DMS114 treated with DMSO at 0.1 percent for 48 hours (cell line): ENCODE measurements around the gene HM13.
"Not testable (repeated sequence)": the region's sequence is repeated elsewhere in the genome, so short reads cannot be mapped to it uniquely, and the experiment has no call there.

Source experiments
- DNase-seq: peaks from one replicate; lab custom pipeline; 2025; ENCODE audit not compliant: unreplicated experiment; lab: John Stamatoyannopoulos, UW

HM13 gene

DNA sequence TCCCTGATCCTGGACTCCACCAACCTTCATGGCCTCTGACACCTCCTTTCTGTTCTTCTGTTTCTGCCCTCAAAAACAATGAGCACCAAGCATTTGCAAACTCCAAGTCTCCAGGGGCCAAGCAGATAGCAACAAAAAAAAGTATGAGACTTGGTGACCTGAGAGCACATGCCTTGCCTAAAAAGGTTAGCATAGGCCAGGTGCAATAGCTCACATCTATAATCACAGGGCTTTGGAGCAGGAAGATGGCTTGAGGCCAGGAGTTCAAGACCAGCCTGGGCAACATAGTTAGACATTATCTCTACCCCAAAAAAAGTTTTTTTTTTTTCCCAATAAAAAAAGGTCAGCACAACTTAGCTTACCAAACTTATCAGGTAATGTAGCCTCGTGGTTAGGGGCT, 13.7 kb upstream of the HM13 start:
- no peak for DNase-seq

DNA sequence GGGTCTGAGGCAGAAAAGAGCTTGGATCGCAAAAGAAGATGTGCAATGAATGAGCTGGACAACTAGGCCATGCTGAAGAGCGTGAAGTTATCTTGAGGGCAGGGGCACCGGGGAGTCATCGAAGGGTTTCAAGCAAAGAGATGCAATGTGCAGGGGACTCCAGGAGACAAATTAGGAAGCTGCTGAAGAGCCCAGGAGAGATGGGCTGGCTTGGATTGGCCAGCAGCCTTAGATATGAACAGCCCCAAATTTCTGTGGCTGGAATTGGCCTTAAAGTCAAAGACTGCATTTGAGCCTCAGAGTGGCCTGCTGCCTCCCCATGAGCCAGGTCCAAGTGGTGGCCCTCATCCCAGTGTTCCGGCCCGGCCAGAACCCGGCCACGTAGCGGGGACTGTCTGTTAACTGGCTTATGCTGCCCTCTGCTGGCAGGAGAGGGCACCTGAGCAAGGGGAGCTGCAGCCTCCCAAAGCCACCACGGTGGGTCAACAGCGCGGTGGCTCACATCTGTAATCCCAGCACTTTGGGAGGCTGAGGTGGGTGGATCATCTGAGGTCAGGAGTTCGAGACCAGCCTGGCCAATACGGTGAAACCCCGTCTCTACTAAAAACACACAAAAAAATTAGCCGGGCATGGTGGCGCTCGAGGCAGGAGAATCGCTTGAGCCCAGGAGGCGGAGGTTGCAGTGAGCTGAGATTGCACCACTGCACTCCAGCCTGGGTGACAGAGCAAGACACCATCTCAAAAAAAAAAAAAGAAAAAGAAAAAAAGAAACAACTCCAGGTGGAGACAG, 11.2 kb upstream of the HM13 start:
- DNase-seq: peak; percentile 36

- no peak for DNase-seq
Observed at GRCh38 chr20:31505903-31506302, 8.3 kb upstream of the HM13 start.

GRCh38 chr20:31508517-31509244, 5.6 kb upstream of the HM13 start:
- no peak for DNase-seq

GRCh38 chr20:31515072-31515774, 981 bp downstream of the HM13 start:
- no peak for DNase-seq

- no peak for DNase-seq
Observed at GRCh38 chr20:31515775-31516107, 1.5 kb downstream of the HM13 start.

DNA sequence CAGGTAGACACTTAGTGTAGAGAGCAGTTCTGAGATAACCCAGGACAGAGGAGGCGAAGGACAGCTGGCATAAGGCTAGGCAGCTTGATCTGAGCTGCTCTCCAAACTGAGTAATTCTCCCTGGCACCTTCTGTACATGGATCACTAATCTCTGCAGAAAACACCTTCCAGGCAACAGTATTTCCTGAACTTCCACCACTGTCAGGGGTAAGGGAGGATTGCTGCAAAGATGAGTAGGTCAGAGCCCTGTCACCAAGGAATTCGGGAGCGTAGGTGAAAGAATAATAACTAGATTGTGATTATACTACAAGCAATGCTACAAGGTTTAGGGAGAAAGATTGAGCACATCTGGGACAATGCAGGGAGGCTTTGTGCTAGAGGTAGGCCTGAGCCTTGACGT, 1.9 kb downstream of the HM13 start:
- DNase-seq: no peak

DNA sequence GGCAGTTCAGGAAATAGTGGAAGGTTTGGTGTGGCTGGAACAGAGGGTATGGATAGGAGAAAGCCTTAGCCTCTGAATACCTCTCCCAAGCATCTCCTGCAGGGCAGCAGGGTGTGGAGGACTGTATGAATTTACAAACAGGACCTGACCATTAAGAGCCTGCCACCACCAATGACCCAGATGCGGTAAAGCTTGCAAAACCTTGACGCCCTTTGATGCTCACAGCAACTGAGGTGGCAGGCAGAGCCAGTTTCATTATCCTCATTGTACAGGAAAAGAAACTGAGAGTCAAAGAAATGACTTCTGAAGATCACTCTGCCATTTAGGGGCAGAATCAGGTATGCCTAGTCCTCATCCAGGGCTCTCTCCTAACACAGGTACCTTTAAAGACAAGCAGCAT, 2.4 kb downstream of the HM13 start:
- no peak for DNase-seq

- peak; percentile 22 for DNase-seq
Observed at GRCh38 chr20:31517373-31517772, 3.1 kb downstream of the HM13 start.

GRCh38 chr20:31521267-31521666, 7.0 kb downstream of the HM13 start:
- DNase-seq: not testable (repeated sequence)

GRCh38 chr20:31522731-31523130, 8.5 kb downstream of the HM13 start:
- no peak for DNase-seq

DNA sequence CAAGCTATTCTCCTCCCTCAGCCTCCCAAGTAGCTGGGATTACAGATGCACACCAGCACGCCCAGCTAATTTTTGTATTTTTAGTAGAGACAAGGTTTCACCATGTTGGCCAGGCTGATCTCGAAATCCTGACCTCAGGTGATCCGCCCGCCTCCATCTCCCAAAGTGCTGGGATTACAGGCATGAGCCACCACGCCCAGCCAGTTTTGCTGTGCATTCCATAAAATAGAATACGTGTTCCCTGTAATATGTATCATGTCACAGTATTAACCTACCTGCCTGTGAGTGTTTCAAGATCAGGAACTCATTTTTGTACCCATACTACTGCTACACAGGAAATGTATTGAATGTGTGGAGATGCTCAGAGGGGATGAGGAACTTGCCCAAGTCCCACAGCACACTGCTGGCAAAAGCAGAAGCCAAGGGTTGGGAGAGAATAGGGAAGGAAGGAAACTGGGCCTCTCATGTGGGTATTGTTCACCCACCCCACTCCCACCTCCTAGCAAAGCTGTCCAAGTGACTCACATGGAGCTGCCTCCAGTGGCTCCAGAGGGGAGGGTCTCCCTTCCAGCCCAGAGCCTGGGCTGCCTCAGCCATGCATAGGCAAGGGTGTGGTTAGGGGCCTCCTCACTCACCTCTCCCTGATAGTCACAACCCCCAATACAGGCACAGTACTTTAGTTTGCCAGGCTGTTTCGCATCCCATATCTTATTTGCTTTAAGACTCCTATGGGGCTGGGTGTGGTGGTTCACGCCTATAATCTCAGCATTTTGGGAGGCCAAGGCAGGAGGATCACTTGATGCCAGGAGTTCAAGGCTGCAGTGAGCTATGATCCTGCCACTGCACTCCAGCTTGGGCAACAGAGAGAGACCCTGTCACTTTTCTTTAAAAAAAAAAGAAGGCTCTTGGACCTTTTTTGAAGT, 9.4 kb downstream of the HM13 start:
- DNase-seq: no peak

DNA sequence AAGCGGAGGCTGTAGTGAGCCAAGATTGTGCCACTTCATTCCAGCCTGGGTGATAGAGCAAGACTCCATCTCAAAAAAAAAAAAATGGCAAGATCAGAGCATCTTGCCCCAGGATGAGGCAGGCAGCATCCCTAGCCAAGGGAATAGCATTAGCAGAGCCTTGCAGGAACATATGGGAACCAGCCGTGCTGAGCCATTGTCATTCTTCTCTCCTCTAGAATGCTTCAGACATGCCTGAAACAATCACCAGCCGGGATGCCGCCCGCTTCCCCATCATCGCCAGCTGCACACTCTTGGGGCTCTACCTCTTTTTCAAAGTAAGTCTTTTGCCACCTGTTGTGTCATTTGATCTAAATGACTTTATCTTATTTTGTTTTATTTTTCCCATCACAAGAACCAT, 13.0 kb downstream of the HM13 start:
- no peak for DNase-seq

DNA sequence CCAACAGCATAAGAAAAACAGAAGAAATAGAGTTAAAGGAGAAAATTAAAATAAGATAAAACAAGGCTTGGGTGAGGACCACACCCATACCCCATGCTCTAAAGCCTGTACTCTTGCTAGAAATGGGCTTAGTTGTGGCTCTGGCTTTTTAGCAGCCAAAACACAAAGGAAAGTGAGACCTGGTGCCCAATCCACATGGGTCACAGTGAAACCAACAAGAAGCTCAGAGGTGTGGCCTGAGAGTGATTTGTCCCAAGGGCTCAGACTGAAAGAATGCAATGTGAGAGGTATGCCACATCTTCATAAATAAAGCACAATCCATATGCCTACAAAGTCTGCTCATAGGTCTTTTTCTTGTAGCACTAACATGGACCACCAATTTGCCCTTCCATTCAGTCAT, 21.1 kb downstream of the HM13 start:
- no peak for DNase-seq

GRCh38 chr20:31536575-31536974, 22.3 kb downstream of the HM13 start:
- DNase-seq: no peak

GRCh38 chr20:31537116-31537871, 23.1 kb downstream of the HM13 start:
- no peak for DNase-seq

GRCh38 chr20:31537890-31538289, 23.6 kb downstream of the HM13 start:
- DNase-seq: no peak

DNA sequence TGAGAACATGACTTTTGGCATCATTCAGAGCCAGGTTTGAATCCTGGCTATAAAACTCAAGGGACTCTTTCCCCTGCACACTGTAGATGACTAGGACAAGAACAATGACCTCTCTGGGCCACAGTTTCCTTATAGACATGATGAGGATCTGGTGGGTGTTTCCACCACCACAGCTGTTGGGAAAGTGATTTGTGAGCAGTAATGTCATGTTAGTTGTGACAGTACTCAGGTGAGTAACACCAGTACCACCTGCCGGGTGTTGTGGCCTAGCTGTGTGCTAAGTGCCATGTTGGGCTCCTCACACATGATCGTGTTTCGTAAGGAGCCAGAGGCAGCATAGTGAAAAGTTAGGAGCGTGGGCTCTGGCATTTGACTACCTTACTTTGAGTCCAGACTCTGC, 24.1 kb downstream of the HM13 start:
- no peak for DNase-seq

GRCh38 chr20:31539636-31540035, 25.4 kb downstream of the HM13 start:
- not testable (repeated sequence) for DNase-seq

- DNase-seq: no peak
Observed at GRCh38 chr20:31540406-31540805, 26.2 kb downstream of the HM13 start.
